HG03066 (cell line): ENCODE measurements around the gene TMUB1.
A peak's percentile ranks its signal among the peaks of the same experiment; 100 is the strongest.

Source experiments
- ATAC-seq: cut with Tn5 transposase; IDR thresholded peaks from one replicate; pipeline ENCODE4 v1.9.1; 2021; ENCODE audit warnings: low read depth; ENCODE audit not compliant: unreplicated experiment

Gene TMUB1

GRCh38 chr7:151083071-151083823 lies at the start of gene TMUB1:
Gene TMUB1, minus strand, starts transcription at chr7:151083493. Its CDS starts 930 bp downstream, at chr7:151082563.
- ATAC-seq = peak; percentile 42

GRCh38 chr7:151132461-151133205 lies 49.3 kb upstream of the TMUB1 start:
- no peak for ATAC-seq

- no peak for ATAC-seq
These were observed 48.5 kb upstream of the TMUB1 start for GRCh38 chr7:151131592-151132293.

- no peak for ATAC-seq
These were observed 47.9 kb upstream of the TMUB1 start for GRCh38 chr7:151131224-151131591.

GRCh38 chr7:151130741-151131157 lies 47.5 kb upstream of the TMUB1 start:
- ATAC-seq = no peak

GRCh38 chr7:151129960-151130591 lies 46.8 kb upstream of the TMUB1 start:
- no peak for ATAC-seq

- no peak for ATAC-seq
These were observed 46.0 kb upstream of the TMUB1 start for GRCh38 chr7:151129117-151129959.

GRCh38 chr7:151128716-151129115 lies 45.4 kb upstream of the TMUB1 start:
- ATAC-seq = no peak

- no peak for ATAC-seq
These were observed 44.9 kb upstream of the TMUB1 start for GRCh38 chr7:151128144-151128543.

- no peak for ATAC-seq
These were observed 43.3 kb upstream of the TMUB1 start for GRCh38 chr7:151126491-151127137.

GRCh38 chr7:151125846-151126481 lies 42.7 kb upstream of the TMUB1 start:
- no peak for ATAC-seq

GRCh38 chr7:151125470-151125845 lies 42.2 kb upstream of the TMUB1 start:
- ATAC-seq = no peak

- ATAC-seq = no peak
These were observed 41.7 kb upstream of the TMUB1 start for GRCh38 chr7:151124899-151125399.

- no peak for ATAC-seq
These were observed 41.2 kb upstream of the TMUB1 start for GRCh38 chr7:151124481-151124880.

- peak; percentile 92 for ATAC-seq
These were observed 40.6 kb upstream of the TMUB1 start for GRCh38 chr7:151123822-151124464.

GRCh38 chr7:151123158-151123821 lies 40.0 kb upstream of the TMUB1 start:
- ATAC-seq = no peak

- no peak for ATAC-seq
These were observed 39.5 kb upstream of the TMUB1 start for GRCh38 chr7:151122796-151123157.

GRCh38 chr7:151122276-151122675 lies 39.0 kb upstream of the TMUB1 start:
- ATAC-seq = no peak
